ENCODE data around the gene EFTUD2.
A peak's percentile ranks its signal among the peaks of the same experiment; 100 is the strongest.
"Not testable (repeated sequence)": the region's sequence is repeated elsewhere in the genome, so short reads cannot be mapped to it uniquely, and the experiment has no call there.

EFTUD2 gene

DNA sequence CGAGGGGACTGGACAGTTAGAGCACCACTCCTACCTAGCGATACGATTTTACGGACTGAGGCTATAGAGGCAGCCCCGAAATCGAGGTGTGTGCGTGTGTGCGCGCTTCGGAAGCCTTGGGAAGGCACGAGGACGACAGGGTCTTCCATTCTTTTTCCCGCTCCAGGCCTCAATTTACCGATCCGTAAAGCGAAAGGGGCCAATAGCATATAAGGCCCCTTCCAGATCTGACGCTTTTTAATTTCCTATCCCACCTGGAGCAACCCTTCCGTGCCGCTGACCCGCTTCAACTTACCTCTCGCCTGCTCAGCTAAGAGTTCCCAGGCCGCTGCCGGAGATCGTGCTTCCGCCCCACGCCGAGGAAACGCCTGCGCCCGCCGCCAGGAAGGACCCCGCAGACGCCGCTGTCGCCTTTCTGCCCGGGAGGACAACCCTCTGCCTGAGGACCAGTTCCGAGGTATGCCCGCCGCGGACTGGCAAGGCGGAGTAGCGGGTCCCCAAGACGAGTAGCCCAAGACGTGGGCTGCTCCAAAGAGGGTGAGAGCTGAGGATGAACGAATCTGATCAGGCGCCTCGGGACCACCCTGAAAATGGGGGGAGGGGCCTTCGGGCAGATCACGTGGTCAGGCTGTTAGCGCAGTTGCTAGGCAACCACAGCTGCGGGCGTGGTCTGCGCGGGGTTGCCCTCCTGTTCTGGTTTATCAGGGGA, at the start of gene EFTUD2:
Gene EFTUD2, minus strand, starts transcription at position 372 of the 709 bp plus-strand sequence. CDS start 4,924 bp downstream, outside the sequence.
- peak; percentile 93 to 94 for DNase-seq

DNA sequence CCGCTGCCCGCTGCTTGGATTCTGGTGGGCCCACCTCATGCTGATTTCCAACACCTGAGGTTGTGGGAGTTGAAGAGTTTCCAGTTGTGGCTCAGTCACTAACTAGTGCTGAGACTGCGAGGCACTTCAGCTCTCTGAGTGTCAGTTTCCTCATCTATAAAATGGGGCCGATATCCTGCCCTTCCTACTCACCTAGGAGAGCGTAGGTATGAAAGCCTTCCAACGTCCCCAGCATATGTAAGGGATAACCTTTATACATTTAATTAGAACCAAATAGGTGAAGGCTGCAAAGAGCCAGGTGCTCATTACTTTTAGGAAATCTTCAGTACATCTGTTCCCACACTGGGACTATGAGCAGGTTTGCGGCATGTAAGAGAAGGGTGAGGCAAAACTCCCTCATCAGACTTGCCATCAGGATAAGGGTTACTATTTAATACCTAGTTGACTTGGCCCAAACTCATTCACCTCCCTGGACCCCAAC, 49.1 kb upstream of the EFTUD2 start:
- DNase-seq: no peak

DNA sequence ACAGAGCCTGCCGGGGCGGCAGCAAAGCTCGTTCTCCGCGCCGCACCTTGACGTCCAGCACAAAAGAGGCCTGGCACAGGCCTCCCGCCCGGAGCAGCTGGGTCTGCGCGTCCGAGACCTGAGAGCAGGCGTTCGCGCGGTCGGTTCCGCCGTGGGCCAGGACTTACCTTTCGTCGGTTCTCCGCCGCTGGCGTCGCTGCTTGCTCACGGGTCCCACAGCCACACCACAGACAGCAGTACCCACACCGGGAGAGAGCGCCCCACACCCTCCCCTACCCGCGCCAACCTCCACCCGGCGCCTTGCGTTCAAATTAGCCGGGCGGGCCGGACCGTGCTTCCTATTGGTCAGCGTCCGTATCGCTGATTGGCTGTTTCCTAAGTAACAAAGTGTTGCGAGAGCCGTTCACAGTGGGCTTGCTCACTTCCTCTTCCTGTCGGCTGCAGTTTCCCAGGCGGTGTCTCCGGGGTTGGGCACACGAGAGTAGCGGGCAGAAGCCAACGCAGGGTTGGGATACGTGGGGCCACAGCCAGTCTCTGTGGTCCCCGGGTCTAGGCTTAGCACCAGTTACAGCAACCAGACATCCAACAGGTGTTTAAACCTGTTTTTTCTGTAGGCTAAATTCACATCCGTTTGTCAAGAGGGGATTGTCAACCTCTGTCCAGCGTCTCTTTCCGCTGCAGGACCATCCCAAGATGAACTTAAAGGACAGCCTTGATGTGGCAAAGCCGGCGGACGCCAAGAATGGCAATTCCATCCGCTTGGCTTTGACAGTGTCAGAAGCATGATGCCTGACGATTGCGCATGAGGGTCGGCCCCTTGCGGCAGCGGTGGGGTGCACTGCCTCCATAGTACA, 48.4 kb upstream of the EFTUD2 start, which contains the start of gene KIF18B:
Gene KIF18B, minus strand, starts transcription at position 313 of the 854 bp plus-strand sequence. CDS start 11,429 bp downstream, outside the sequence.
- peak; percentile 92 to 93 for DNase-seq

DNA sequence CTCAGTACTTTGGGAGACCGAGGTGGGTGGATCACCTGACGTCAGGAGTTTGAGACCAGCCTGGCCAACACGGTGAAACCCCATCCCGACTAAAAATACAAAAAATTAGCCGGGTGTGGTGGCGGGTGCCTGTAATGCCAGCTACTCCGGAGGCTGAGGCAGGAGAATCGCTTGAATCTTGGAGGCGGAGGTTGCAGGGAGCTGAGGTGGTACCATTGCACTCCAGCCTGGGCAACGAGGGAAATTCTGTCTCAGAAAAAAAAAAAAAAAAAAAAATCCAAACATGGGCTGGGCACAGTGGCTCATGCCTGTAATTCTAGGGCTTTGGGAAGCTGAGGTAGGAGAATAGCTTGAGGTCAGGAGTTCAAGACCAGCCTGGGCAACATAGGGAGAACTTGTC, 46.4 kb upstream of the EFTUD2 start:
- not testable (repeated sequence) for DNase-seq

DNA sequence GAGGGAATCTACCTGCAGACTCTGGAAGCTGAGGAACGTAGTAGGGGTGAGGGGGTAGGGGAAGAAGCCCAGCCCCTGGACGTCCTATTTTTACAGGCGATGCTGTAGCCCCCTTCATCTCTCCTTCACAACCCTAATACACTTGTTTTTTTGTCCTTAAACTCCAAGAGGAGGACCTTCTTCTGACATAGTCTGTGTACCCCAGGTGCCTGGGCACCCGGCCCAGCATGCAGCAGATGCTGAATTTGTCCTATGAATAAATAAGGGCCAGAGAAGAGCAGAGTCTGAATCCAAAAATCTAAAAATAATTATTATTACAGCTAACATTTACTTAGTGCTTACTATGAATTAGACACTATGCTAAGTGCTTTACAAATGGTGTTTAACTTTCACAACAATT, 43.2 kb upstream of the EFTUD2 start:
- DNase-seq: no peak

DNA sequence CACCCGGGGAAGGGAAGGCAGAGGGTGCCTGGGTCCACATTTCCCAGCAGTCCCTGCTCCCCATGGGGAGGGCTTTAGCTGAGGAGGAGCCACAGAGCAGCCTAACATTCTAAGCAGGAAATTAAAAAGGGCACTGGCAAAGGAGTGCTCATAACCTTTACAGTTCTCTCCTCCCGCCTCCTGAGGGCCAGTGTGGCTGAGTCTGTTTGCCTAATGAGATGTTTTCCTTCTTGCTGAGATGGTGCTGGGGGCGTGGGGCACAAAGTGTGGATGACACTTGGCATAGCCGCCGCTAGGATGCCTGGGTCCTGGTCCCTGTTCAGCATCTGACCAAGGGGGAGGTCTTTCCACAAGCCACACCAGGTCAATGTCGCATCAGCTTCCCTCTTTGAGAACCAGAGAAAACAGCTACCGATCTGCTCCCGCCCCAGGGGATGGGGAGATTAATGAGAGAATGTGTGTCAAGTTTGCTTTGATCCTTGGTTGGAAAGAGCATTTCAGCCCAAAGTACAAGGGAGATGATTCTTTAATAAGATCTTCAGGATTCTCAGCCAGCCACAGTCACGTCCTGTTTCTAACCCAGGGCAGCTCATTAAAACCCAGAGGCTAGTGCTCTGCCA, 42.6 kb upstream of the EFTUD2 start:
- DNase-seq: no peak

DNA sequence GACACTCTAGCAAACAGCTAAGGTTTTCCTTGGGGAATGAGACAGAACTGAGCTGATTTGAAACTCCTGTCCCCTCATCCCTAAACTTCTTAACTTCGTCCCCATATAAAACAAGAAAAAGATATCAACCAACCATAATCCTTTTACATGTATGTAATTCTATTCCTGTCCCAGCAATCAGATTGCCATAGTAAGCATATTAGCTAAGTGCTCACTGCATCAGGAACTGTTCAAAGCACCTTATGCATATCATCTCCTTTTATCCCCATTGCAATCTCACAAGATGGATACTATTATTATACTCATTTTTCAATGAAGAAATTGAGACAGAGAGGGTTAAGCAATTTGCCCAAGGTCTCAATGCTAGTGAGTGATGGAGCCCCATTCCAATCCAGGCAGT, 41.5 kb upstream of the EFTUD2 start:
- no peak for DNase-seq

DNA sequence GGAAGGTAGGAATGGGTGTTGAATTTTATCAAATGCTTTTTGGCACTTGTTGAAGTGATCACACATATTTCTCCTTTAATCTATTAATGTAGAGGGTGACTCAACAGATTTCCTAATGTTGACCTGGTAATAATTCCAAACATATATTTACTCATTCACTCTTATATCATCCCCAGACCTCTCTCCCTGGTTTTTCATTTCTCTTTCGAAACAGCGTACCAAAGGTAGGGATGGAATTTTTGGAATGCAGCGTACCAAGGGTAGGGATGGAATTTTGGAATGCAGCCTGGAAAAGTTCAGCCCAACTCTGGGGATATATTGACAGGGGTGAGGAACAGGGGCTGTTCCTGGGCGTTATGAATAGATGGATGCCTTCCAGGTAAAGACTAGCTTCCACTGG, 41.1 kb upstream of the EFTUD2 start:
- no peak for DNase-seq

DNA sequence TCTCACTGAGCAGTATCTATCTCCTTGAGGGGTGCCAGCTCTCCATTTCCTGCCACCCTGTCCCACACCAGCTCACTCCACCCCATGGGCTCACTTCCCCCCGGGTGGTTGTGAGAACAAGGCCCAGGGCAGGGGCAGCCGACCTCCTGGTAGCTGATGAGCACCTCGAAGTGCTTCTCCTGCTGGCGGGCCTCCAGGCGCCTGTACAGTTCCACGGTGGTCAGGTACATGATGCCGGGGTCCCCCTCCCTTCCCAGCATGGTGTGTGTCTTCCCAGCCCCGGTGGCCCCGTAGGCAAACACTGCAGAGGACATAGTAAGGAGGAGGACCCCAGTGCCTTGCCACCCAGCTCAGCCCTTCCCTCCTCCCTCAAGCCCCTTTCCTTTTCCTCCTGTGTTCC, 35.9 kb upstream of the EFTUD2 start:
- no peak for DNase-seq

DNA sequence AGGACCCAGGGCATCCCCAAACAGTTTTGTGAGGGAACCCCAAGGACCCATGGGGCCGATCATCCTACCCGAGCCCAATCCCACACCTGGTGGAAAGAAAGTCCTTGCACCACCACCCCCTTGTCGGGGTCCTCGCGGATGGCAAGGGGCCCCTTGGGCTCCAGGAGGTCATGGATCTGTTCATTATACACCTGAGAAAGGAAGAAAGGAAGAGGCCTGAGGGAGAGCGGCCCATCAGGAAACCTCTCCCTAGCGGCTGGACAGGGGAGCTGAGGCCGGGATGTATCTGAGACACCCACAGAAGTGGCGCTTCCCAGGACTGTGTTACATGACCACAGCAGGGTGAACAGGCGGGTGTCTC, 35.5 kb upstream of the EFTUD2 start:
- DNase-seq: no peak

DNA sequence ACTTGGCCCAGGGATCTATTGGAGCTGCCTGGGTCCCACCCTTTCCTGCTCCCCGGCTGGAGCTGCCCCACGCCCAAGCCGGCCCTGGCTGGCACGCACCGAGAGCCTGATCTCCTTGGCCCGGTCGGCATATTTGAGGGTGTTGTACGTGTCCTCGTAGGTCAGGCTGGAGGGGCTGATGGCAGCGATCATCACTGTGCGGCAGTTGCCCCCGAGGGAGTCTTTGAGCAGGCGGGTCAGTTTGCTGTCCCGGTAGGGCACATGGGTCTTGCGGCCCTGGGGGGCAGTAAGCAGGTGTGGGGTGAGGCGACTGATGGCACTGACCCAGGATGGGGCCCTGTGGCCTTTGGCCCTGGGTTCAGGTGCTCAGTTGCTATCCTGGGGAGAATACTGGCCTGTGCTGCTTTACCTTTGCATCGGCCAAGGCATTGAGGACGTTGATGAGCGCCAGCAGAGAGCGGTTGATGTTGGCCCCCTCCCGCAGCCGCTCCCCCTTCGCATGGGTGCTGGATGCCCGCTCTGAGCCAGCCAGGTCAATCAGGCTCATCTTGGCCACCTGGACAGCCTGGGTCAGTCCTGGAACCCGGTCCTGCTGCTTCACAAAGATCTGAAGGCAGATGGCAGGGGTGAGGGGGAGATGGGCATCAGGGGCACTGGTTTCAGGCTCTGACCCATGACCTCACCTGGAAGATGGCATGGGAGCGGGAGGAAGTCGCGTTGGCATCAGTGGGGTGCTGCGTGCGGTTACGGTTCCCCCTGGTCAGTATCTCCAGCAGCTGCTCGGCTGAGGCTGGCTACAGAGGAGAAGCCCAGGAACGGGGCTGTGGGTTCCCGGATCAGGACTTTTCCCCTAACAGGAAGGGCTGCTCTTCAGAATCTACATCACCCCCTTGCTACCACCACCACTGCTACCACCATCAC, 34.8 kb upstream of the EFTUD2 start:
- no peak for DNase-seq

DNA sequence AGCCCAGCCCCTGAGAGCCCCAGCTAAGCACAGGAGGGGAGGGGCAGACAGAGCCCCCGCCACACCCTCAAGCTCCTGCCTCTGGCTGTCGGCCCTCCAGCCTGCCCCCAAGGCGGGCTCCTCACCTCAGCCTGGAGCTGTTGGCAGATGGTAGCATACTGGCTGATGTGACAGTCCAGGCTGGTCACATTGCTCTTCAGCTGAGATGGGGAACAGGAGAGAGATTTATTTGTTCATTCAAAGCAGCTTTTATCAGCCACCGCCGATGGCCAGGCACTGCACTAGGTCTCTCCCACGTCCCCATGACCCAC, 33.5 kb upstream of the EFTUD2 start:
- no peak for DNase-seq

DNA sequence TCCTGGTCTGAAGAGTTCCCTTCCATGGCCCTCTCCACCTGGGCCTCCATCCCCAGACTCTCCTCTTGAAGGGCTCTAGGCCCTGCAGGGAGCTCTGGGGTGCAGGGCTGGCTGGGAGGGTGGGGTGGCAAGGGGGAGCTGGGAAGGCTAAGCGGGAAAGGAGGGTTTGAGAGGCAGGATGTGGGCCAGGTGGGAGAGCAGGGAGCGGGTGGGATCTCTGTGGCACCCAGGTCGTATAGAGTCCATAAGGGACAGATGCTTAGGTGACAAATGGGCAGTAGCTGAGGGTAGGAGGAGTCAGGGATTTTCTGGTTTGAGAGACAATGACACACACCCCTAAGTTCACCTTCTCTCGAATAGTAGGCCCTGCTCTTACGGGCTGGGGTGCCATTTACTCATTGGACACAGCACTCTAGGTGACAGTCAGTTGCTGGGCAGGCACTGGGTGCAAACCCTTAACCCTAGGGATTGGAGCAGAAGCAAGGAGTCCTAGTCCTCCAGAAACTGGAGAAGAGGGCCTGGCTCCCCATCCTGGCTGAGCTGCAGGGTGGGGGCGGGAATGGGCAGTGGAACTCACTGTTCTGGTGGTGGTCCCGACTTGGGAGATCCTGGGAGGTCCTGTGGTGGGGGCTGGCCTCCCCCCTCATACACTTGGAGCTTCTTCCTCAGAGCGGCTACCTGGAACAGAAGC, 33.0 kb upstream of the EFTUD2 start:
- DNase-seq: no peak

DNA sequence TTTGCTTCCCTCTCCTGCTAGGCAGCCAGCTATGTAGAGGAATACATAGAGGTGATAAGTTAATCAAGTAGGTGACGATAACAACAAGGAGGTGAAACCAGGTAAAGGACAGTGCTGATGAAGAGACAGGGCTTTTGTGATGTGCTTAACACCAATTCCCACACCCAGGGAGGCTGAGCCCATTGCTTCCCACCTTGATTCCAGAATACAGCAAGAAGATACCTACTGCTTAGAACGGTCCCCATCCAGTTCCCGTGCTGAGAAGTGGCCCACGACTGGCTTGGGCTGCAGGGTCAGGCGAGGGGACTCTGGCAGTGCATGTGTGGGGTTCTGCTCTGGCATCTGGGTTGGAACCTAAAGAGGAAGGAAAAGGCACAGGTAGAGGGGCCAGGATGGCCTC, 32.1 kb upstream of the EFTUD2 start:
- DNase-seq: no peak

DNA sequence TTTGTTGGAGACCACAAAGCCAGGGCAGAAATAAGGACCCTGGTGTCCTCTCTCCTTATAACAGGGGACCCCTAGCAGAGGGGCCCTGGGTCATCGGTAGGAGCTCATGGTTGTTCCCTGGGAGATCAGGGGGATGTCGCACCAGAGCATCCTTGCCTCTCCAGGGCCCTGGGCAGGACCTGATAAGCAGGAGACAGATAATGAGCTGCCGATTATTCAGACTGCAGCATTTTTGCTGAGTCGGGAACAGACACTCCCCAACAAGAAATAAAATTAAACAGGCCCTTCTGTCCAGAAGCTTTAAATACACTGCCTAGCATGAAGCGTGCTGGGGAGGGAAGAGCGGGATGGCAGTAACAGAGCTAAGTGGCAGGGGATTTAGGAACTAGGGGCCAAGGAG, 31.4 kb upstream of the EFTUD2 start:
- DNase-seq: no peak

DNA sequence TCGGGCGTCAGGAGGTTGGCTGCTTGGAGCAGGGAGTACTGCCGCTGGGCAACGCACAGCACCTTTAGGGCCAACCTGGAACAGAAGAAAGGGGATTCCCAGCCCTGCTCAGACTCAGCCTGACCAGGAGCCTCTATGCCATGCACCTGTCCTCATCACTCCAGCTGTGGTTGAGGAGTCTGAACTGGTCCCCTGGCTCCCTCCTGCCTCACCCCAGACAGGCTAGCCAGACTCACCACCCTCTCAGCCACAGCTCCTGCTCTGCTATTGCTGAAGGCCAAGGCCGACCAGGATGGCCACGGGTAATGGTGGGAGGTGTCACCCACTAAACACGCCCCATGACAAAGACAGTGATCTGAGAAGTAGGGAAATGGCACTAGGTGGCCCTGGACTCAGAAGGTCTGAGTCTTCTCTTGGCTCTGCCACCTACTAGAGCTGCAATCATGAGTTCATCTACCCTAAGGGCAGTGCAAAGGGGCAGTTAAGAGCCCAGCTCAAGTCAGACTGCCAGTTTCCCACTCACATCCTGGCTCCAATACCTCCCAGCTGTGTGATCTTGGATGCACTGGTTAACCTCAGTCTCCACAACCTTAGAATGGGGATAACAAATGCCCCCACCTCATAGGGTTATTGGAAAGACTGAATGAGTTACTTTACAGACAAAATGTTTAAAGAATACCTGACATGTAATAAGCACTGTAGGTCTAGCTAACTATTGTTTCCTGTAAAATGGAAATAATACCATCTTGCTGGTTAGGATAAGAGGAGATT, 29.9 kb upstream of the EFTUD2 start:
- DNase-seq: no peak

DNA sequence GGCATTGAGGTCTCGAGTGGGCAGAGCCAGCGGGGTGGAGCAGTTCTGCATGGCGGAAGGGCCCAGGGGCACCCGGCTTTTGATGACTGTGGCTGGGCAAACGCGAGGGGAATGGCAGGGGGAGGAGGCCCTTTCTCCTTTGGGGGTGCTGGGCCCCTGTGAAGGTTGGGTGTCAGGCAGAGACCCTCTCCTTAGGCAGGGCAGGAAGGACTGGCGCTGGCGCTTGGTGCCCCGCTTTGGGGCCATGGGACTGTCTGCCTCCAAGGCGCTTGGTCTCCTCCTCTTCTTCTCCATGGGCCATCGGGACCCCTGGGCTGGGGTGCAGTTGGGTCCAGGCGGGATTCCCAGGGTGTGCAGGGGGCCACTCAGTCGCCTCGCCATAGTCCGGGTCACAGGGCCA, 28.9 kb upstream of the EFTUD2 start:
- no peak for DNase-seq

DNA sequence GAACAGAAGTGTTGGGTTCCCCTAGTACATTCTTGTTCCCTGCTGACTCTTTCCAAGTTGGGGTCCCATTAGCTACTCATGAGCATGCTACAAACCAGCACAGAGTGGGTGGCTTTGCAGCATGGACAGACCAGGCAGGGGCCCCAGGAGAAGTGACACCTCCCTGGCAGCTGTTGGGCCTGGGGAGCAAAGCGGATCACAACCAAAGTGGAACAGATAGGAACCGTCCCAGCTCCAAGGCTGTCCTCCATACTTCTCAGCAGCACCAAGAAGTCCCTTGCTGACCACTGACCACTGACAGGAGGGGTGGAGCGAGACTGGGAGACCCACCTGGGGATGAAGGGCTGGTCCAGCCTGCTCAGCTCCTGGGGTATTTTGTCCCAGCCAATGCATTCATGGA, 28.5 kb upstream of the EFTUD2 start:
- no peak for DNase-seq

DNA sequence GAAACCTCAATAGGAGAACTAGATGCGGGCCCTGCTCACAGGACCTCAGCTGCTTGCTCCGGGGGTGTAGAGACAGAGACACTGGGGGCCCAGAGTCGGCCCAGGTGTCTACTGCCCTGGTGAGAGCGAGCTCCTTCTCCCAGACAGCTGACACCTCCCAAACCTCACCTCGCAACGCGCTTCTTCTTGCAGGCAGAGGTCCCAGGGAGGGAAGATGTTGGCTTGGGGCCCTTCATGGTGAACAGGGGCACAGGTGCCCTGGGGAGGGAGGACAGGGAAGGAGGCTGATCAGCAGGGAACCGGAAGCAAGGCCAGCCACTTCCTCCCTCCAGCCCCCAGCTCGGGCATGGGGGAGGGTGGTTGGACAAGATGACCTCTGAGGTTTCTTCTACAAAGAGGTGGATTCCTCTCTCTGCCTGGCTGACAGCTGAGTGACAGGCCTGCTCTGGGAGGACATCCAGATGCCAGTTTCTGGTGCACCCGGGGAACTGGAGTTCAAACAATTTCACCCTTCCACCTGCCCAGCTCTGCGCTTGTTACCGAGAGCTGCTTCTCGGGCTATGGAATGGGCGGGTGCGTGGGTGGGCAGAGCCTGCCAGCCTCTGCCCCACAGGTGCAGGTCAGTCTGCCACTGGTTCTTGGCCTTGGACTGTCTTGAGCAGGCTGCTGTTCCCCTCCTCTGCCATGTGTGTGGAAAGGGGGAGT, 27.7 kb upstream of the EFTUD2 start:
- DNase-seq: no peak
